Fibroblast of skin of scalp (primary cell): ENCODE results near the gene ARHGEF17.
"Not testable (repeated sequence)": the region's sequence is repeated elsewhere in the genome, so short reads cannot be mapped to it uniquely, and the experiment has no call there.

Source experiments
- DNase-seq: peaks from one replicate; pipeline ENCODE4 v3.0.0-alpha.2; 2013

ARHGEF17 gene

DNA sequence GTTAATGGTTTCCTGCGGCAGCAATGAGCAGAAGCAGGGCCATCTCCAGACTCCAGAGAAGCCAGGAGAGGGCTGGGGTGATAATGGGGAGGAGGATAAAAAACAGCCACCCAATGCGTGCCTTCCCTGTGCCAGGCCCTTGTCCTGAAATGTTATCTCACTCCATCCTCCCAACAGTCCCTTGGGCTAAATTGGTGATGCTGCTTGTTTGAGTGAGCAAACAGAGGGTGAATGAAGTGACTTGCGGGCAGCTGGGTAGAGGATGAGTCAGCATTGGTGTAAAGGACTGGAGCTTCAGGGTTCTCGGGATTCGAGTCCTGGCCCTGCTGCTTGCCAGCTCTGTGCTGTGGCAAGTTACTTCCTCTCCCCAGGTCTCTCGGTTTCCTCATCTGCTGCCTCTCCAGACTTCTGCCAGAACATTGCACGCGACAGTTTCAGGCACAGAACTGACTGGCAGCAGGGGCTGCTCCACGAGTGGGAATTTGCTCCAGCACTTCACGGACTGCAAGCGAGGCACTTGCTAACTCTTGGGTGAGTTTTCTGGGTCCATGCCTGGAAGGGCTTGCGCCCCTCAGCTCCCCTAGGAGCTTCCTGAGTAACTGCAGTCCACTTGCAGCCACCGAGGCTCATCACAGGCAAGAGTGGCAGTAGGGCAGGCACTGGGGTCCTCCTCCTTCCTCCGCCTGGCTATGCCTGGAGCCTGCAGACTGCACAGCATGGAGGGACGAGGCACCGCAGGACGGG lies 36.0 kb upstream of the ARHGEF17 start, which contains the start of gene P2RY6:
P2RY6 (plus strand) TSS at position 403 of the 744 bp plus-strand sequence. CDS start 24,181 bp downstream, outside the sequence.
- peak; percentile 42 for DNase-seq

DNA sequence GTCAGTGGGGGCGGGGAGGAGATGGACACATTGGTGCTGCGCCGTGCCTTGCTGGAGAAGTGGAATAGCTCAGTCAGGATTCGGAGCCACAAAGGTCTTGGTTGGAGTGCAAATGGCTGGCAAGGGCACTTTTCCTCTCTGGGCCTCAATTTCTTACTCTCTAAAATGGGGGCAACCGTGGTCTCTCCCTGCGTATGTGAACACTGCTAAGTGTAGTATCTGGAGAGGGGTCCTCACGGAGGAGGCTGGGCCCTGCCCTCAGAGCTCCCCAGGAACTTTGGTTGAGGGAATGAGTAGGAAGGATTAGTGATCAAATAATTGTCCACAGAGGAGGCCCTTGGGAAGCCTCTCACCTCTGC lies 35.4 kb upstream of the ARHGEF17 start:
- no peak for DNase-seq

DNA sequence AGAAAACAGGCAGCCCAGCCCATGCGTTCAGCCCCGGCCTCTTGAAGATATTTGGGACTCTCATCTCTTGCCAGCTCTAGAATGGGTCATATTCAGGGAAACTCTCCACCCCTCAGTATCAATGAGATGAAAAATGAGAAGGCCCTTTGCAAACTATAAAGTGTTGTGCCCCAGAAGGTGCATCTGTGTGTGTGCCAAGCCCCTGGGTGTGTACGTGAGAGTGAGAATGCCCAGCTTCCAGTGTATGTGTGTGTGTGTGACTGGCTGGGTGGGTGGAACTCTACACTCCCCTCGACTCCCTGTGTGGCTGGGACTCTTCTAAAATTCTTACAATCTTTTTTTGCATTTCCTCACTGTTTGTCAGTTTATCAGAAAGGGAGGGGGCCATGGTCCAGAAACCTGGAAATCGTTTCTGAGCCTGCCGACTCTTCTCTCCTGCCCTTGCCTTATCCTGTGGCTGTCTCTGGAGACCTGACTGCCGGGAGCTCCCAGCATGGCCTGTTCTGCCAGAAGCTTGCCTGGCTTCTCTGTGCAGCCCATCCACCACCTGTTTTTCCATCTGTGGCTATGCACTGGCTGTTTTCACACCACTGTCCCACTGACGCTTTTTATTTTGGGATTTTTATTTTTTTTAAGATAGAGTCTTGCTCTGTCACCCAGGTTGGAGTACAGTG lies 34.7 kb upstream of the ARHGEF17 start:
- DNase-seq = no peak

DNA sequence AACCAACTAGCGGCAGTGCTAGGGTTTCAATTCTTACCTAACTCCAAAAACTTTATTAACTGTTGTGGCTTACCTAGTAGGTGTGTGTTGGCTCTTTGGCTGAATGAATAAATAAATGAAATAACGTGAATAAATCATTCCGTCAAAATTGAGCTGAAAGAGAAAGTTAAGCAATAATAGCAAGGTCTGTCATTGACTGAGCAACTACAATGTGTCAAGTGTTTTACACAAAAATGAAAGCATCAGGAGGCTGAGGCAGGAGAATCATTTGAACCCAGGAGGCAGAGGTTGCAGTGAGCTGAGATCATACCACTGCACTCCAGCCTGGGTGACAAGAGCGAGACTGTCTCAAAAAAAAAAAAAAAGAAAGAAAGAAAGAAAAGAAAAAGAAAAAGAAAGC lies 33.9 kb upstream of the ARHGEF17 start:
- not testable (repeated sequence) for DNase-seq

DNA sequence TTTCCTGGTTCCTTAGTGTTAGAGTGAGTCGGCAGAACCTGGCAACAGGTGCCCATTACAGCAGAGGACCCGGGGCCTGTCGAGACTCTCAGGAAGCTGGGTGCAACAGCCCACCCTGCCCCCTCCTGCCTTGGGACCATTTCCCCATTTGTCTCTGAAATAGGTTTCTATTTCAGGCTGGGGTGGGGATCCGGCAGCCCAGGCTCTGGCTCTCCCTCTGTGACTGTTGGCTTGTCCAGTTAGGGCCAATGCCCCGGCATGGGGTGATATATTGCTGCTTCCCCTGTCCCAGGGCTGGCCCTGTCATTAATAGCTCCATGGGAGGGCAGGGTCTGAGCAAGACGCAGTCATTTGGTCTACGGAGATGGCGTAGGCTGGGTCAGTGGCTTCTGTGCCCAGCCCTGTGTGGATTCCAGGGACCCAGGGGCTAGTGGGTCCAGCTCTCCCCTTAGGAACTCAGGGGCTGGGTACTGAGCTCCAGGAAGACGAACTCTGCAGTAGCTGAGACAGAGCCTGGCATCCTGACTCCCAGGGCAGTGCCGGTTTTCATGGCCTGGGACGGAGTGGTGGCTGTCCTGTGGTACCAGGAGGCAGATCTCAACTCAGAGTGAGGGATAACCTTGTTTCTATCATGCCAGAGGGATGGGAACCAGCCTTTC lies 33.2 kb upstream of the ARHGEF17 start:
- DNase-seq = no peak

DNA sequence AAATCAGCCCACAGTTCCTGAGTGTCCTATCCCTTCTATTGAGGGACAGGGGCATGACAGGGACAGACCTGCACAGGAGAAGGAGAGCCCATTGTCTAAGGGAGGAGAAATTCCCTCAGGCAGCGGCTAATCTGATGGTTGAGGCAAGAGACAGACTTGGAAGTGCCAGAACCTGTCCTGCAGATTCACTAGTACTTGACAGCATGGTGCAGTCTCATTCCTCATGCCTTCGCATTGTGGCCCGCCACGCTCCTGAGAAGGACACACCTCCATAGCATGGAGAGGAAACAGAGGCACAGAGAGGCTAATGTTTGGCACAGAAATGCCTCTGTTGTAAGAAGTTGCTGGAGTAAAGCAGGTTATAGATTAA lies 32.7 kb upstream of the ARHGEF17 start:
- DNase-seq = no peak

DNA sequence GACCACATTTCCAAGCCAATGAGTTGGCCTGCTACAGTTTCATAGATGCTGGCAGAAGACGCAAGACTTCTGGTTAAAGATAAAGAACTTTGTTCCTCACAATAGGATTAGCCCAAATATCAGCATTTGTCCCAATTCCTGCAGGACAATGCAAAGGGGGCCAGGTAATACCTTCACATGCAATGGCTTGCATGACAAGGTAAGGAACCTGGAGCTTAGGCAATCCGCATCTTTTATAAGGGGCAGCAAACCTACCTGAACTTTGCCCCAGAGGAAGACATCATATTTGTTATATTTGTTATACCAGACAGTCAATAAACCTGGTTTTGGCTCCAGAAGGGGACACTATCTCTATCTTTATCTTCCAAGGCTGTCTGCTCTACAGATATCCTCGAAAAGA lies 30.6 kb upstream of the ARHGEF17 start:
- DNase-seq = no peak

DNA sequence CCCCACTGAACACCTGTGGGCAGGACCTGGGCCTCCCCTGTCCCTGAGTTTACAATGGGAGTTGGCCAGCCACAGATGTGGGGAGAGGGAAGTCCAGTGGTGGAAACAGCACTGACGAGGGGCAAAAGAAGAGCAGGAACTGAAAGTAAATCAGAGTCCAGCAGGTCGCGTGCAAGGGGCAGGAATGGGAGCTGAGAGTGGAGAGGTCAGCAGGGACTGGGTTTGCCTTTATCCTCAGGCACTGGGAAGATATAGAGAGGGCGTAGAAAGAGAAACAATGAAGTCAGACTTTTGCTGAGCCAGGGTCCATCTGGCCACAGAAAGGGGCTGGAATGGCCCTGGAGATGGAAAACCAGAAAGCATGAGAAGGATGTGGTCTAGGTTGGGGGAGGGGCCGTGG lies 27.4 kb upstream of the ARHGEF17 start:
- no peak for DNase-seq

DNA sequence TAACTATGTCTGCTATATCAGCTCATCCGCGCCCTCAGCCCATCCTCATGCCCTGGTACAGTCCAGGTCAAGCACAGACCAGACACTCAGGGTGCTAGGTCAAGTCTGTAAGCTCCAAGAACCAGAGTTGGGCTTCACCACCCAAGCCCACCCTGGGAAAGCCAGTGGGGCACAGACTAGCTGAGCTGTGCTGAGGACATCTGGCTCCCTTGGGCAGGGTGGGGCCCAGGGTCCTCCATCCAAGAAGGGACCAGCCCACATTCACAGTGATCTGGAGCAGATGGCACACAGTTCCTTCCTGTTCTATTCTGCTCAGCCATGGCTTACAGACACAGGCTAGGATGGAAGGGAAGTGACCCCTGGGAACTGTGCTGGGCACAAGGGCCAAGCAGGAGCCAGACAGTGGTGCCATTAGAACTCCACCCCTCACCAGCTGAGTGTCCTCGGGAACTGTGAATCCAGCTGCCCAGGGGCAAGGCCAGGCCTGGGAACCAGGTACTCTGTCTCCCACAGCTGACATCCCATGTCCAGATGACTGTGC lies 26.8 kb upstream of the ARHGEF17 start:
- DNase-seq = no peak

DNA sequence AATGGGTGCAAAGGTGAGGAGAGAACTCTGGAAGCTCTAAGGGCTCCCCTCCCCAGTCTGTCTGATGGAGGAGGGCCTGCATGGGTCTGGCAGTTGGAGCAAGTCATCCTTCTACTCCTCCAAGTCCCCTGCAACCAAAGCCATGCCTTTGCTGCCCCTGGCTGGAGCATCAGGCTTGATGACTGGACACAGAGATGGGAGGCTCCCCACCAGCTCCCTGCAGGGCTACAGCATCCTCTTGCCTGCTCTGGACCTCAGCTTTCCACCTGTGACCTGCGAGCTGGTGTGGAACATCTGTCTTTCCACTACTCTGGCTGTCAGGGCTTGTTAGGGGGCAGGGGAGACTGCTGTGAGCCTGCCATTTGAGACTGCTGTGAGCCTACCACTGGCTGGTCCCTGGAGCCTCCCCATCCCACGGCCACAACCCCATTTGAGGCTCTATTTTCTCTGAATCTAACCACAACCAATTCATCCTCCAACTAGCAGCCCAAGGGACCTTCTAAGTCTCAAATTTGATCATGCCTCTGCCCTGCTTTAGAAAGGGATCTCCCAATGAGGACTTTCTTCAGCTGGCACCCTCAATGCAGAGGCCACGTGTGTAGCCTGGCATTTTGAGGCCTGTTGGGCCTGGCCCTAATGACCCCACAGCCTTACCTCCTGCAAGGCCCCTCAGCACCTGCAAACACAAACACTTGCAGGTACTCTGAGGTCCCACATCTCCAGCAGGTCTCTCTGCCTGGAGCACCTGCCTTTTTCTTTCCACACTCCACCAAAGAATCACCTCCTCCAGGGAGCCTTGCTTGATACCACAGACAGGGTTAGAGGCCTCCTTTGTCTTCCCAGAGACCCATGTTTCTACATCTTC lies 26.0 kb upstream of the ARHGEF17 start:
- no peak for DNase-seq

DNA sequence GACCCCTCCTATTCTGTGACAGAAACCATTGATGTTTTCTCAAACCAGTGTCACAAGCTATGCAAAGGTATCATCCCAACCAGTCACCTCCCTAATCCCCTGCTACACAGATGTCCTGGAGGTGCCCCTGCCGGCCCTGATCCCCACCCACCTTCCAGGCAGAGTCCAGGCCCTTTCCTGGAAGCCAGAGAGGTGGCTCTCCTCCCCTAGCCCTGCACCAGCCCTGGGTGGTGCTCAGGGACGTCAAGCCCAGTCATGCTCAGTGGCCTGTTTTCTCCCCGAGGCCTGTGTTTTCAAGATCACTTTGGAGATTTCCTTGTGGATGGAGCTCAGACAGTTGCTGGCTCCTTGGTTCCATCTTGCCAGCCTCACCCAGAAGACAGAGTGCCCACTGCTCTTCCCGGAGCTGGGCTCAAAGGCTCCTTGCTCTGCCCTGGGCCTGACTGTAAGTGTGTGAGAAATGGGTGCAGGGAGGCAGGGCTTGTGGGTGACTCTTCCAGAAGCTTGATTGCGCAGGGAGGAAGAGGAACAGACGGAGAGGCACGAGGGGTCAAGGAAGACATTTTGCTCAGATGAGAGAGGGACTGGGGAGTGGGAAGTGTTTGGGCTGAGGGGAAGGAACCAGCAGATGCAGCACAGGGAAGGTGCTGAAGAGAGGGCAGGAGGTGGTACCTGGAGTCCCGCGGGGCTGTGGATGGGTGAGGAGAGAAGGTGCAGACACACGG lies 24.6 kb upstream of the ARHGEF17 start:
- DNase-seq = no peak

DNA sequence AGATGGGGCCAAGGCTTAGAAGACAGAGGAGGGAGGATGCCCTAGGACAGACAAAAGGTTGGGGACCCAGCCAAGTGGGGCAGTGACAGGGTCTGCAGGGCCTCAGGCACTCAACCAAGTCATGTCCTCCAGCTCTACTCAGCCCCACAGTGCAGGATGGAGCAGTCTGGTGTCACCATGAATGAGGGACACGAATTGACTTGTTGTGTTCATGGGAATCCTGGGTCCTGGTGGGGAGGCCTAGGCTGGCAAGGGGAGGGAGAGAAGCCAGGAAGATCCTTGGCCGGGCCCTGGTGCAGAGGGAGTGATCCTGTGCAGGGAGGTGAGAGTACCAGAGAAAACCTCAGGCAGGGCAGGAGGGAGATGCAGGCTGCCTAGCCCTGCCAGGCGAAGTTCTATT lies 24.0 kb upstream of the ARHGEF17 start:
- no peak for DNase-seq

DNA sequence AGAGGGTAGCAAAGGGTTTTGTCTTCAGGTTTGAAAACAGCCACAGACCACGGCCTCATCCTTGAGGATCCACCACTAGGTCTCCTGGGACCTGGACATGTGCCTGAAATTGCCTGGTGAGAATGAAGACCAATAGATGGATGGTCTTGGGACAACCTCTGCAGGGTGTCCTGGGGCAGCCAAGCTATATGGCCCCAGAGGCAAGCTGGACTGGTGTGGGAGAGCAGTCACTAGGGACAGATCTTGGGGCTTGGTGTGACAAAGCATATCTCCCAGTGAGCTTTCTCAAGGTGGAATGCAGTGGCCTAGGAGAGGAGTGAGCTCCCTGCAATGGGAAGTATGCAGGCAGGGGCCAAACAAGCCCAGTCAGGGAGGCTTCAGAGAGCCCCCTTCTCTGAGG lies 22.4 kb upstream of the ARHGEF17 start:
- no peak for DNase-seq

DNA sequence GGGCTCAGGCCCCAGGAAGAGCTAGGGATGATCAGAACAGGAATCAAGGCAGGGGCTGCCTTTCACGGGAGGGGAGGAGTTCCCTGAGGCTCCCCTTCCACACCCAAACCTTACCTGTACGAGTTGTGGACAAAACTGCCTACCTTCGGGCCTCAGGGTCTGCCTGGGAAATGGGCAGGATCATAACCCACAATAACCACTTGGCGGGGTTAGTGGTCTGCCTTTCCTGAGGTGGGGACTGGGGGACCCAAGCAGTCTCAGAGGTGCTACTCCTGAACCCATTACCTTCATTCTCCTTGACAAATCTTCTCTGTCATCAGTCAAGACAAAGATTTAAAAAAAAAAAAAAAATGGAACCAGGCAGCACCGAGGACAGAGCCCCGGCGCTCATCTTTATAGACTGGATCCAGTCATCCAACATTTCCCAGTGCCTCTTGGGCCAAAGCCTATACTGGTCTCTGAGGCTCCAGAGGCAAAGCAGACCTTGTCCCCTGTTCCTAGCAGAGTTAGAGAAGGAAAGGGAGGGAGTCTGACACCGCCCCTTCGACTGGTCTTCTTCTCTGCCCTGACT lies 21.8 kb upstream of the ARHGEF17 start:
- DNase-seq = no peak

DNA sequence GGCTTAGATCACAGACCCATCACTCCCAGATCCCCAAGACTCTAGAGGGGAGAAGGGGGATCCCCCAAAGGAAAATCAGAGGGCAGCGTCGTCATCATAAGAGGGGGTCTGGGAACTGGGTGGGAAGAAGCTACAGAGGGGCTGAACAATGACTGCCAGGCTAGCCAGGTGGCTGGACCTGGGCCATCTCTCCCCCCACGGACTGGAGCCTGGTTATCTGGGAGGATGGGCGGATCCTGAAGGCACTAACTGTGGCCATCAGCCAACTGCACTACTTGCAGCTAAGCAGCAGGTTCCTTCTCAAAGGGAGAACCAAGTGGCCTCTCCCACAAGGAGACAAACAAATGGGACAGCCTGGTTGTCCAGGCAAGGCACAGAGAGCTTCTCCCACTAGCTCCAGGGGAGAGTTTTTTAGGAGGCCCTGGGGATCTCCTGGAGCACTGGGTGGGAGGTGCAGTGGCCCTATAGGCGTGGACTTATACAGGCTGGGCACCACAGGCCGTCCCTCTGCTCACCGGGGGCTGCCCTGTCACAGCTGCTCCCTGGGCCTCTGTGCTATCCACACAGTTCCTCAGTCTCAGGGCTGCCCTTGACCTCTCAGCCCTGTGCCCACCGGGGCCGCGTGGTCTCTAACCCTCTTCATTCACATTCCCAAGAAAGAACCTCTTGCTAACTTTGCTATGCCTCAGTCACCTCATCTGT lies 20.5 kb upstream of the ARHGEF17 start:
- DNase-seq = no peak

DNA sequence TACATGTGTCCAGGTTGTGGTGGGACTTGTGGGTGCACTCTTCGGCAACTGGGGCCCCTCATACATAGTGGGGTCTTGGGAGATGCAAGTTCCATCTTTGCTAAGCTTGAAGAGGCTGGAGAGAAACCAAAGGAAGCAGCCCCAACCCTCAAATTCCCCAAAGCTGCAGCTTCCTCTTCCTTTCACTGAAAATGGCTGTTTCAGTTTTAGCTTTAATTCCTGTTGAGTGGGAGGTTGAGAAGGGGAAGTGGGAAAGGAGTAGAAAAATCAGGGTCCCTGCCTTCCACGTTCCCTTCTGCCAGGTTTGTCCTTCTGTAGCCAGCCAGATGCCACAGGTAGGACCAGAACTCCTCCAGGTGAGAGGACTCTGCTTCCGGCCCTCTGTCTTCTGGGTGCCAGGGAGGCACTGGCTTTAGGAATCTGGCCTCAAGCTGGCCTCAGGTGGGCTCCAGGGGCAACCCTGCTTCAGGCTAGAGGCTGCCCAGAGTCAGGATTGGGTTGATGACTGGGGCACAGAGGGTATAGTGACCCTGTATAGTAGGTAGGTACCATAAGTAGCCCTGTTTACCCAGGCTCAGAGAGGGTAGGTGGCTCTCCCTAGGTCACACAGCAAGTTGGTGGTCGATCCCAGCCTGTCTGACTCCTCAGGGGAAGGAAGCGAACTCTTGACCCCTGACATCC lies 19.7 kb upstream of the ARHGEF17 start:
- no peak for DNase-seq

DNA sequence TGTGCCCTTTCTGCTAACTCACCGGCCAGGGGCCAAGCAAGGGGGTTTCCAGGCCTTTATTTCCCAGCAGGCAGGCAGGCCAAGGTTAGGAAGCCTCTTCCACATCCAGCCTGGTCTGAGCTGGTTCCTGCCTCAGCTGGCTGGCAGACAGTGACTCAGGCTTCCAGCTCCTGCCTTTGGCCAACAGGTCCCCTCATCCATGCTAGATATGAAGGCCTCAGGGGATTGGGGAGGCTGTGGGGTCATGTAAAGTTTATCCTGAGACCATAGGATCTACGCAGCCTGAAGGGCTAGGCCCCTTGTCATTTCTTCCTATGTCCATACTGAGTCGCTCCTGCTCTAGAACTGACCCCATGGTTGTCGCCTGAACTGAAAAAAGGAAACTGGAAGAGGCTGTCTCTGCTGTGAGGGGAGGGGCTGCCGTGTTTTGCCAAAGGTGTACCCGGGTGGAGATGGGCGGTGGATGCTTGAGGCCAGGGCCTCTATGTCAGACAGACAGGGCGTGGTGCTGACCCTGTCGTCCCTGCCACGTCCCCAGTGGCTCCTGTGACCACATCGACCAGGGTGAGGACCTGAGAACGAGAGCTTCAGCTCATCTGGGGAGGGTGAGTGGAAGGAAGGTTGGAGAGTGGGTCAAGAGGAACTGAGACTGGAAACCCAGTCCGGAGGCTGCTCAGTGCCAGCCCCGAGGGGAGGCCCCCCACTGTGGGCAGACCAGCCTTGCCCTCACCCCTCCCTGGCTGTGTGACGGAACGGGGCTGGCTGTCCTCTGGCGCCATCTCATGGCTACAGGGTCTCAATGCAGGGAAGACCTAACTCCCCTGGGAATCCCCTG lies 19.0 kb upstream of the ARHGEF17 start:
- DNase-seq = peak; percentile 79

DNA sequence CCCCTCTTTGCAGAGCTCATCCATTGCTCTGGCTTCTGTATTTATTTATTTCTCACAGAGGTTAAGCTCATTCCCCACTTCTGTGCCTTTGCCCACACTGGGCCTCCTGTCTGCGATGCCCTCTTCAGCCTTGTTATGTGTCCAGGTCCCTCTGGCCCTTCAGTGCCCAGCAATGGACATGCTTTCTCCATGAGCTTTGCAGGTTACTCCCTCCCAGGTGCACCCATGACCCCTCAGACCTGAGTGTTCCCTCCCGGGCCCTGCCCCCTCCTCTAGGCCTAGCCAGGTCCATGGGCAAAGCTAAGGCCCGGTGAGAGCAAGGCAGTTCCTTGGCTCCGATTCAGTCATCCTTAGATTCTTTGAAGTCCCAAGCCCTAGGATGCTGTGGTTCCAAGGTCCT lies 17.5 kb upstream of the ARHGEF17 start:
- no peak for DNase-seq

DNA sequence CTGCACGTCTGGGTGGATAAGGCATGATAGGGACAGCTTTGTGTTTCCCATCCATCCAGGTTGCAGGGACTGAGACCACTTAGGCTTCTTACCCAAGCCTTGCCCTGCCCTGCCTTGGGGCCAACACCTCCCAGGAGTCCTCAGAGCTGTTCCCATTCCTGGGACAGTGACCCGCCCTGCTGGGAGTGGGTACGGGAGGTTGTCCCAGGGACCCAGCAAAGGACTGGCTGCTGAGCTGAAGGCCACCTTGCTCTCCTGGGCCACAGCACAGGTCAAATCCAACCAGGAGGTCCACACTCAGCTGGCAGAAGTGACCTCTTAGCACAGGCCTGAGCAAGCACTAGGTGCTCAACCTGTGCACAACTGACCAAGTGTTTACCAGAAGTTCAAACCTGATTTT lies 16.9 kb upstream of the ARHGEF17 start:
- DNase-seq = no peak
